A549 (cell line): ENCODE data around the gene DEFB124. TPM values are rescaled to one million over a fixed set of nuclear protein-coding genes. Genes with fewer than 3 reads are reported as not detected.
A peak's percentile ranks its signal among the peaks of the same experiment; 100 is the strongest.
"Not testable (repeated sequence)": the region's sequence is repeated elsewhere in the genome, so short reads cannot be mapped to it uniquely, and the experiment has no call there.

Experiments
- ATAC-seq, 2 experiments: fragments of 200-7000 bp in 1 of 2; fragments of >200 bp in 1 of 2; cut with Nextera tagmentation in 1 of 2; cut with Tn5 transposase in 1 of 2; 3 replicates each; pipeline versions ENCODE4 v1.8.0 to v1.9.1; 2018 to 2020; ENCODE audit warnings: mild to moderate bottlenecking in 1 of 2, moderate library complexity in 1 of 2
- CTCF ChIA-PET: fragments of 300-600 bp; sonication (Branson Sonifier 250); formaldehyde crosslinking; extraction: SDS; loops from one replicate; lab custom pipeline; 2021; ENCODE audit warnings: antibody characterized with exemption, inconsistent platforms; lab: Yijun Ruan, JAX
- POLR2A ChIA-PET: fragments of 350-600 bp; formaldehyde crosslinking; extraction: SDS; loops from one replicate; lab custom pipeline; 2021; ENCODE audit warnings: antibody characterized with exemption, inconsistent platforms; lab: Yijun Ruan, JAX
- DNase-seq, 2 experiments: peaks; one replicate each; pipeline versions ENCODE4 v3.0.0 to v3.0.0-alpha.2; 2011 to 2016; ENCODE audit warnings: low read depth in 1 of 2, low spot score in 1 of 2
- FAIRE-seq: peaks from 2 replicates; lab custom pipeline; 2011; peaks lifted over from hg19 to GRCh38; lab: Jason Lieb, UNC
- H3K27ac ChIP-seq, 2 experiments: fragments of >200 bp; sonication (Bioruptor Twin); formaldehyde crosslinking; 3 replicates each; pipeline ENCODE4 v1.5.1; 2016 to 2017
- H3K4me1 ChIP-seq: fragments of >200 bp; sonication (Bioruptor Twin); formaldehyde crosslinking; 3 replicates; pipeline ENCODE4 v1.6.1; 2016
- H3K4me2 ChIP-seq: fragments of >200 bp; sonication (Bioruptor Twin); formaldehyde crosslinking; 3 replicates; pipeline ENCODE4 v1.6.1; 2016
- H3K4me3 ChIP-seq: fragments of >200 bp; sonication (Bioruptor Twin); formaldehyde crosslinking; 3 replicates; pipeline ENCODE4 v1.5.1; 2016
- H3K9me3 ChIP-seq: fragments of >200 bp; sonication (Bioruptor Twin); formaldehyde crosslinking; 3 replicates; pipeline ENCODE4 v1.6.1; 2016
- BHLHE40 ChIP-seq: IDR thresholded peaks from 2 replicates; pipeline ENCODE4 v1.6.1; 2012; ENCODE audit warnings: low read depth, low read length, inconsistent platforms
- CHD4 ChIP-seq: fragments of 200-600 bp; sonication (generic); IDR thresholded peaks from 2 replicates; pipeline ENCODE4 v1.6.1; 2016; ENCODE audit warnings: antibody characterized with exemption, mild to moderate bottlenecking, borderline replicate concordance
- EHF ChIP-seq: fragments of 250-450 bp; sonication (Bioruptor Pico); IDR thresholded peaks from 2 replicates; pipeline ENCODE4 v1.5.0; 2020; ENCODE audit warnings: mild to moderate bottlenecking
- ELK1 ChIP-seq: fragments of 150-350 bp; IDR thresholded peaks from 2 replicates; pipeline ENCODE4 v1.6.1; 2014; ENCODE audit warnings: low read depth, mild to moderate bottlenecking, low read length
- EP300 ChIP-seq, 2 experiments: fragments of >200 bp; sonication (Bioruptor Twin); formaldehyde crosslinking; IDR thresholded peaks; 2 replicates in 1 of 2; 3 replicates in 1 of 2; pipeline ENCODE4 v1.6.1; 2016 to 2017
- FOSB ChIP-seq: fragments of 250-450 bp; sonication (Bioruptor Pico); IDR thresholded peaks from 2 replicates; pipeline ENCODE4 v1.5.0; 2020; ENCODE audit warnings: mild to moderate bottlenecking, moderate library complexity
- HES2 ChIP-seq: fragments of >200 bp; sonication (Bioruptor Twin); formaldehyde crosslinking; IDR thresholded peaks from 2 replicates; pipeline ENCODE4 v1.6.1; 2016
- HEYL ChIP-seq: fragments of 250-450 bp; sonication (Bioruptor Pico); IDR thresholded peaks from 2 replicates; pipeline ENCODE4 v1.8.0; 2021; ENCODE audit warnings: mild to moderate bottlenecking, moderate library complexity
- KDM1A ChIP-seq: fragments of 200-600 bp; sonication (generic); IDR thresholded peaks from 2 replicates; pipeline ENCODE4 v1.6.1; 2016; ENCODE audit warnings: low read depth, mild to moderate bottlenecking
- MYC ChIP-seq: IDR thresholded peaks from 2 replicates; pipeline ENCODE4 v1.6.1; 2012; ENCODE audit warnings: mild to moderate bottlenecking, inconsistent platforms, low read length, improper control_type of control experiment, borderline replicate concordance
- NPAS2 ChIP-seq: fragments of 250-450 bp; sonication (Bioruptor Pico); IDR thresholded peaks from 2 replicates; pipeline ENCODE4 v1.8.0; 2022; ENCODE audit warnings: mild to moderate bottlenecking, moderate library complexity, borderline replicate concordance
- RAD21 ChIP-seq, 2 experiments: fragments of >200 bp in 1 of 2; sonication (Bioruptor Twin) in 1 of 2; formaldehyde crosslinking in 1 of 2; IDR thresholded peaks in 1 of 2; conservative IDR thresholded peaks in 1 of 2; 2 replicates in 1 of 2; 3 replicates in 1 of 2; pipeline ENCODE4 v1.6.1; 2012 to 2018; ENCODE audit warnings: inconsistent platforms in 1 of 2
- RCOR1 ChIP-seq: fragments of 150-350 bp; IDR thresholded peaks from 2 replicates; pipeline ENCODE4 v1.6.1; 2014; ENCODE audit warnings: antibody characterized with exemption, low read length, low read depth
- RNF2 ChIP-seq: fragments of 200-600 bp; sonication (generic); IDR thresholded peaks from 2 replicates; pipeline ENCODE4 v1.6.1; 2016; ENCODE audit warnings: low read depth, mild to moderate bottlenecking, antibody characterized with exemption, moderate library complexity, borderline replicate concordance
- SMC3 ChIP-seq: fragments of >200 bp; sonication (Bioruptor Twin); formaldehyde crosslinking; IDR thresholded peaks from 3 replicates; pipeline ENCODE4 v1.6.1; 2018; ENCODE audit warnings: inconsistent platforms
- SREBF2 ChIP-seq: fragments of 450-650 bp; IDR thresholded peaks from 2 replicates; pipeline ENCODE4 v1.6.1; 2014; ENCODE audit warnings: mild to moderate bottlenecking, moderate library complexity
- TP53 ChIP-seq: fragments of 250-450 bp; sonication (Bioruptor Pico); IDR thresholded peaks from 2 replicates; pipeline ENCODE4 v1.5.0; 2021; ENCODE audit warnings: mild to moderate bottlenecking, moderate library complexity
- USF2 ChIP-seq: fragments of 450-650 bp; IDR thresholded peaks from 2 replicates; pipeline ENCODE4 v1.6.1; 2014; ENCODE audit warnings: antibody characterized with exemption
- WGBS: methylation state at CpG from one replicate; pipeline ENCODE4 v1.1.6; 2017; ENCODE audit errors: missing lambda C conversion rate; 5-methylcytosine and 5-hydroxymethylcytosine counted together
- polyA plus RNA-seq, 4 experiments: library from polyadenylated mRNA; depleted of rRNA in 3 of 4; stranded (reverse); fragments of >200 nt; fragmentation: RNase III in 1 of 4; extraction: RNeasy Plus Mini Kit Qiagen cat#74134 plus additional on column Dnase treatment in 1 of 4; gene quantifications; 2 replicates in 3 of 4; 3 replicates in 1 of 4; pipeline ENCODE4 v1.2.3, GENCODE V29; 2011 to 2017
- TF ChIP-seq, protein P1 (sequence below): fragments of 250-450 bp; sonication (Bioruptor Pico); IDR thresholded peaks from 2 replicates; pipeline ENCODE4 v1.5.0; 2021; ENCODE audit warnings: mild to moderate bottlenecking, moderate library complexity, borderline replicate concordance
- TF ChIP-seq, protein P2 (sequence below): IDR thresholded peaks from 2 replicates; pipeline ENCODE4 v1.6.1; 2012; ENCODE audit warnings: low read depth, borderline replicate concordance
- TF ChIP-seq, protein P3 (sequence below): fragments of >200 bp; sonication (Bioruptor Twin); formaldehyde crosslinking; IDR thresholded peaks from 3 replicates; pipeline ENCODE4 v1.5.1; 2016

DEFB124 gene
- polyA plus RNA-seq, 2 of the 4 experiments (the other 2 are of a cell fraction), result 0.18 TPM; not detected in 1

DNA sequence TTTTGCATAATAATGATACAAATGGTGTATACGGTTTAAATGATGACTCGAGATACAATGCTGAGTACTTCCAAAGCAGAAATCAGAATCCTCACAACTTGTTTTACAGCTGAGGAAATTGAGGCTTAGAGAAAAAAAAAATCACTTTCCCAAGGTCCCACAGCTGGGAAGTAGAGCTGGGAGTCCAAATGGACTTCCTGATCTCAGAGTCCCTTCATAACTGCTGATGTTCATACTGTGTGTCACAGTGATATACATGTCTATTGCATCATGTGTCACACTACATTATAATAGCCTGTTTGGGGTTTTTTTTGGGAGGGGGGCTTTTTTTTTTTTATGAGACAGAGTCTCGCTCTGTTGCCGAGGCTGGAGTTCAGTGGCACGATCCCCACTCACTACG, 47.8 kb upstream of the DEFB124 start:
- FAIRE-seq, result no peak
- Histone ChIP-seq H3K4me3 (no peak overlapping the region), H3K4me1 (peaks cover 5% of the 10 kb centered on the region; the same call in 2 of the 3 replicates), H3K4me2 (no peak overlapping the region), H3K9me3 (no peaks in the 10 kb centered on the region)
- POLR2A ChIA-PET, result no interaction called here
- 95% methylated on average over 6 of the region's 6 CpGs for WGBS
- TF ChIP-seq KDM1A (no peak), SREBF2 (no peak), EP300 (IDR thresholded peaks at IDR 0.05) (no peak), RNF2 (no peak), RCOR1 (no peak), EHF (no peak), ELK1 (no peak), MYC (no peak), BHLHE40 (no peak), HEYL (CRISPR knock-in tag) (no peak), SMC3 (no peak), FOSB (CRISPR knock-in tag) (no peak), USF2 (no peak), TP53 (CRISPR knock-in tag) (no peak), NPAS2 (CRISPR knock-in tag) (no peak), HES2 (no peak)
- TF ChIP-seq, protein P1, sequence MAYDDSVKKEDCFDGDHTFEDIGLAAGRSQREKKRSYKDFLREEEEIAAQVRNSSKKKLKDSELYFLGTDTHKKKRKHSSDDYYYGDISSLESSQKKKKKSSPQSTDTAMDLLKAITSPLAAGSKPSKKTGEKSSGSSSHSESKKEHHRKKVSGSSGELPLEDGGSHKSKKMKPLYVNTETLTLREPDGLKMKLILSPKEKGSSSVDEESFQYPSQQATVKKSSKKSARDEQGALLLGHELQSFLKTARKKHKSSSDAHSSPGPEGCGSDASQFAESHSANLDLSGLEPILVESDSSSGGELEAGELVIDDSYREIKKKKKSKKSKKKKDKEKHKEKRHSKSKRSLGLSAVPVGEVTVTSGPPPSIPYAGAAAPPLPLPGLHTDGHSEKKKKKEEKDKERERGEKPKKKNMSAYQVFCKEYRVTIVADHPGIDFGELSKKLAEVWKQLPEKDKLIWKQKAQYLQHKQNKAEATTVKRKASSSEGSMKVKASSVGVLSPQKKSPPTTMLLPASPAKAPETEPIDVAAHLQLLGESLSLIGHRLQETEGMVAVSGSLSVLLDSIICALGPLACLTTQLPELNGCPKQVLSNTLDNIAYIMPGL (CRISPR knock-in tag), result no peak
- TF ChIP-seq, protein P2, sequence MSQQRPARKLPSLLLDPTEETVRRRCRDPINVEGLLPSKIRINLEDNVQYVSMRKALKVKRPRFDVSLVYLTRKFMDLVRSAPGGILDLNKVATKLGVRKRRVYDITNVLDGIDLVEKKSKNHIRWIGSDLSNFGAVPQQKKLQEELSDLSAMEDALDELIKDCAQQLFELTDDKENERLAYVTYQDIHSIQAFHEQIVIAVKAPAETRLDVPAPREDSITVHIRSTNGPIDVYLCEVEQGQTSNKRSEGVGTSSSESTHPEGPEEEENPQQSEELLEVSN, result no peak
- TF ChIP-seq, all 56 proteins: peak for 0
- DNase-seq, result no peak
- CTCF ChIA-PET, result interaction anchor here (1.0 to 1.7 kb wide), 6 partner anchors 8 to 90 kb away, joined by 3 to 9 read pairs (median 4); partner anchors contain the start of gene HM13
- ATAC-seq, result no peak
- H3K27ac ChIP-seq, result no peak overlapping the region

DNA sequence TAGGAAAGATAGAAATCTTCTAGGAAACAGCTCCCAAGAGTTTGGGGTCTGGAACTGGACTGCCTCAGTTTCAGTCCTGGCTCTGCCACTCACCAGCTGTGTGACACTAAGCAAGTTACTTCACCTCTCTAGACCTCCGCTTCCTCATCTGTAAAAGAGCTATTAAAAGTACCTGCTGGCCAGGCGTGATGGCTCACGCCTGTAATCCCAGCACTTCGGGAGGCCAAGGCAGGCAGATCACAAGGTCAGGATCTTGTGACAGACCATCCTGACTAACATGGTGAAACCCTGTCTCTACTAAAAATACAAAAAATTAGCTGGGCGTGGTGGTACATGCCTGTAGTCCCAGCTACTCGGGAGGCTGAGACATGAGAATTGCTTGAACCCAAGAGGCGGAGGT, 46.3 kb upstream of the DEFB124 start:
- peaks cover 20% of the 10 kb centered on the region for H3K4me1 ChIP-seq
- POLR2A ChIA-PET, H3K4me3 ChIP-seq, H3K4me2 ChIP-seq, FAIRE-seq, H3K9me3 ChIP-seq, H3K27ac ChIP-seq, DNase-seq, ATAC-seq: not testable (repeated sequence)
- CTCF ChIA-PET, result interaction anchor here (1.0 to 2.5 kb wide), 7 partner anchors 15 to 113 kb away, joined by 3 to 8 read pairs (median 4); no protein-coding TSS in a partner anchor
- 94% methylated on average over 7 of the region's 7 CpGs for WGBS

DNA sequence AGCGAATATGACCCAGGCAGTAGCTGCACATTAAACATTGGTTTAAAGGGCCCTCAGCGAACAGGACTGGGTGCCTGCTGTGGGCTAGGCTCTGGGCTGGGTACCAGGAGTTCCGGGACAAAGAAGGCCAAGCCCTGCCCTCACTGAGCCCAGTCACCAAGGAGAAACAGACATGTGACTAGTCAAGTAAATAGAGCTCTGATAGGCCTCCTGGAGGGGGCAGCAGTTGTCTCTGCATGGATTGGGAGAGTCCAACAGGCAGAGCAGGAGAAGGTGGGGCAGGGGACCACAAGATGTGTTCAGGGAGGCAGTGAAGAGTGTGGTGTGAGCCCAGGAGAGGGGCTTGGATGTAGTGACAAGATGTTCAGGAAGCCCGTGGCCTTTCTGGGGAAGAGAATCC, 42.4 kb upstream of the DEFB124 start:
- FAIRE-seq (no peak), DNase-seq (peak; percentile 69 to 76), ATAC-seq (peak; percentile 53 to 80)
- Histone ChIP-seq H3K4me2 (peak overlapping the region; percentile 99), H3K27ac (peak overlapping the region; percentile 50 to 64; a peak in 4 of 6 replicates), H3K4me3 (0 out of 3 replicates have a peak overlapping the region, but pooled peaks have one; percentile 14), H3K4me1 (peaks cover 26% of the 10 kb centered on the region), H3K9me3 (no peaks in the 10 kb centered on the region)
- ChIA-PET CTCF (interaction anchor here (1.1 to 2.3 kb wide), 5 partner anchors 9 to 96 kb away, joined by 3 to 10 read pairs (median 5); no protein-coding TSS in a partner anchor), POLR2A (no interaction called here)
- TF ChIP-seq RAD21 (conservative IDR thresholded peaks at IDR 0.05 in 1 of 2, IDR thresholded peaks at IDR 0.05 in 1 of 2) (peak in 1 of 2 experiments; percentile 30; a peak in 1 of 5 replicates), FOSB (CRISPR knock-in tag) (no peak), KDM1A (no peak), CHD4 (no peak), USF2 (peak; percentile 48; the same call in 1 of the 2 replicates), EHF (no peak)
- TF ChIP-seq, protein P3, sequence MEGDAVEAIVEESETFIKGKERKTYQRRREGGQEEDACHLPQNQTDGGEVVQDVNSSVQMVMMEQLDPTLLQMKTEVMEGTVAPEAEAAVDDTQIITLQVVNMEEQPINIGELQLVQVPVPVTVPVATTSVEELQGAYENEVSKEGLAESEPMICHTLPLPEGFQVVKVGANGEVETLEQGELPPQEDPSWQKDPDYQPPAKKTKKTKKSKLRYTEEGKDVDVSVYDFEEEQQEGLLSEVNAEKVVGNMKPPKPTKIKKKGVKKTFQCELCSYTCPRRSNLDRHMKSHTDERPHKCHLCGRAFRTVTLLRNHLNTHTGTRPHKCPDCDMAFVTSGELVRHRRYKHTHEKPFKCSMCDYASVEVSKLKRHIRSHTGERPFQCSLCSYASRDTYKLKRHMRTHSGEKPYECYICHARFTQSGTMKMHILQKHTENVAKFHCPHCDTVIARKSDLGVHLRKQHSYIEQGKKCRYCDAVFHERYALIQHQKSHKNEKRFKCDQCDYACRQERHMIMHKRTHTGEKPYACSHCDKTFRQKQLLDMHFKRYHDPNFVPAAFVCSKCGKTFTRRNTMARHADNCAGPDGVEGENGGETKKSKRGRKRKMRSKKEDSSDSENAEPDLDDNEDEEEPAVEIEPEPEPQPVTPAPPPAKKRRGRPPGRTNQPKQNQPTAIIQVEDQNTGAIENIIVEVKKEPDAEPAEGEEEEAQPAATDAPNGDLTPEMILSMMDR, result peak; percentile 32; the same call in 2 of the 3 replicates
- WGBS, result 40% methylated on average over 4 of the region's 4 CpGs
